Kidney (tissue), 14 donors: ENCODE results near the gene BMF. TPM values are rescaled to one million over a fixed set of nuclear protein-coding genes. Genes with fewer than 3 reads are reported as not detected.

Experiments used
- DNase-seq, 5 donors: peaks; one replicate each; pipeline ENCODE4 v3.0.0-alpha.2; 2013 to 2020
- FAIRE-seq: peaks from 2 replicates; lab custom pipeline; 2012; peaks lifted over from hg19 to GRCh38; lab: Jason Lieb, UNC
- H3K27ac ChIP-seq, 2 donors: one replicate each; pipeline ENCODE4 v1.7.0; 2013; ENCODE audit warnings: low read depth in 2 of 2, low read length in 2 of 2, inconsistent platforms in 1 of 2
- H3K27me3 ChIP-seq: one replicate; pipeline ENCODE4 v1.7.1; 2013; ENCODE audit warnings: low read length, inconsistent platforms; ENCODE audit not compliant: control insufficient read depth, insufficient read depth
- H3K36me3 ChIP-seq, 3 donors: one replicate each; pipeline versions ENCODE4 v1.7.0 to v1.7.1; 2013; ENCODE audit warnings: low read length in 3 of 3, control low read depth in 1 of 3, inconsistent platforms in 1 of 3; ENCODE audit not compliant: insufficient read depth in 3 of 3, control insufficient read depth in 2 of 3
- H3K4me1 ChIP-seq, 3 donors: one replicate each; pipeline versions ENCODE4 v1.7.0 to v1.7.1; 2013; ENCODE audit warnings: low read length in 3 of 3, inconsistent platforms in 1 of 3, low read depth in 1 of 3; ENCODE audit not compliant: control insufficient read depth in 2 of 3, insufficient read depth in 2 of 3
- H3K4me3 ChIP-seq, 3 donors: one replicate each; pipeline versions ENCODE4 v1.7.0 to v1.8.1; 2013; ENCODE audit warnings: low read length in 3 of 3, control low read depth in 1 of 3, inconsistent platforms in 1 of 3
- H3K9ac ChIP-seq, 3 donors: one replicate each; pipeline versions ENCODE4 v1.7.0 to v1.7.1; 2013; ENCODE audit warnings: low read length in 3 of 3, control low read depth in 1 of 3, inconsistent platforms in 1 of 3
- H3K9me3 ChIP-seq, 3 donors: one replicate each; pipeline versions ENCODE4 v1.7.0 to v1.7.1; 2013; ENCODE audit warnings: low read length in 3 of 3, control low read depth in 1 of 3, inconsistent platforms in 1 of 3; ENCODE audit not compliant: control insufficient read depth in 2 of 3, insufficient read depth in 1 of 3
- intact Hi-C: fragments of 100-400 bp; cut with DNase I; formaldehyde crosslinking; loops from one replicate; pipeline ENCODE4 v1.11.1; 2022
- polyA plus RNA-seq: library from polyadenylated mRNA; stranded (reverse); fragments of 350-450 nt; fragmentation: Illumina TruSeq; extraction: RNeasy Lipid Tissue Mini Kit (QIAGEN cat#74804); gene quantifications from one replicate; pipeline ENCODE4 v1.2.3, GENCODE V29; 2014; ENCODE audit warnings: low read depth, low replicate concordance; ENCODE audit not compliant: insufficient read depth
- total RNA-seq: library from RNA; stranded (reverse); fragmentation: NEBNext Ultra II Directional; extraction: Animal tissue kit (Norgen Biotek cat#: 25700); gene quantifications from one replicate; pipeline ENCODE4 v1.2.1, GENCODE V29; 2021
- TF ChIP-seq, protein P1 (sequence below): IDR thresholded peaks from 3 replicates; pipeline ENCODE4 v1.5.1; 2012; ENCODE audit warnings: mild to moderate bottlenecking, moderate library complexity, borderline replicate concordance; ENCODE audit not compliant: insufficient read depth; ENCODE audit errors: extremely low read depth
- donor health status: control.
- donor health status: control.
- donor health status: control.
- donor health status: control.
- donor health status: control.
- donor health status: DM: yes; HTN: yes; CAD: no.
- donor health status: Normal renal cell carcinoma (clear cell type).

BMF gene
- total and polyA plus RNA-seq, 2 donors from 2014 or later: 3.6 to 19.7 TPM

DNA sequence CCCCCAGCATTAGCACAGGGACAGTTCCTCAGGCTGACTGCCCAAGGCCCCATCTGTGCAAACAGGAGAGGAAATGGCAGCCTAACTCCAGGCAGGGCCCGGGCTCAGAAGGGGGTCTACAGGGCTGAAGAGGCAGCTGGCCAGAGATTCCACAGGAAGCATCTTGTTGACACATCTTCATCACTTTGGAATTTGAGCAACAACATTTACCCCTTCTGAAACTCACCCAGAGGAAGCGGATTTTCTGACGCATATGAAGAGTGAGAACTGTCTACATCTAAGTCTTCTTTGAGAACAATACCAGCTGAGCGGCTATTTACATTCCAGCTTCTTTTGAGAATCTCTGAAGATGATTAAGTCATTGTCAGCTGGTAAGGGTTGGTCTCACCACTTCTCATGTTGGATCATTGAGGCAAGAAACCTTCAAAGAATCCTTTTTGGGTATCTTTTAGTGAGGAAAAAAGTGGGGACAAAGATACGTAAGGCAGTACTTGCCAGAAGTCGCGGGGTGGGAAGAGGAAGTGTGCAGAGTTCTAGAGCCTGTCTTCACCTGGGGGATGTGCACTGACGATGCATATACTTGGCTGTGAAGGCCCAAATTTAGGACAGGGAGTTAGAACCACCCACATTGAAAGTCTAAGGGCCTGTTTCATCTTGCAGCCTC lies 44.3 kb downstream of the BMF start:
- DNase-seq (no peak), FAIRE-seq (no peak)
- intact Hi-C loops: no loop called here
- Histone ChIP-seq H3K27me3 (no peaks in the 10 kb centered on the region), H3K4me1 (peaks cover 0 to 5% (median 2%) of the 10 kb centered on the region in 3 donors), H3K9me3 (no peaks in the 10 kb centered on the region), H3K27ac (no peak overlapping the region), H3K9ac (no peak overlapping the region), H3K36me3 (no peaks in the 10 kb centered on the region), H3K4me3 (no peak overlapping the region)
- TF ChIP-seq, protein P1, sequence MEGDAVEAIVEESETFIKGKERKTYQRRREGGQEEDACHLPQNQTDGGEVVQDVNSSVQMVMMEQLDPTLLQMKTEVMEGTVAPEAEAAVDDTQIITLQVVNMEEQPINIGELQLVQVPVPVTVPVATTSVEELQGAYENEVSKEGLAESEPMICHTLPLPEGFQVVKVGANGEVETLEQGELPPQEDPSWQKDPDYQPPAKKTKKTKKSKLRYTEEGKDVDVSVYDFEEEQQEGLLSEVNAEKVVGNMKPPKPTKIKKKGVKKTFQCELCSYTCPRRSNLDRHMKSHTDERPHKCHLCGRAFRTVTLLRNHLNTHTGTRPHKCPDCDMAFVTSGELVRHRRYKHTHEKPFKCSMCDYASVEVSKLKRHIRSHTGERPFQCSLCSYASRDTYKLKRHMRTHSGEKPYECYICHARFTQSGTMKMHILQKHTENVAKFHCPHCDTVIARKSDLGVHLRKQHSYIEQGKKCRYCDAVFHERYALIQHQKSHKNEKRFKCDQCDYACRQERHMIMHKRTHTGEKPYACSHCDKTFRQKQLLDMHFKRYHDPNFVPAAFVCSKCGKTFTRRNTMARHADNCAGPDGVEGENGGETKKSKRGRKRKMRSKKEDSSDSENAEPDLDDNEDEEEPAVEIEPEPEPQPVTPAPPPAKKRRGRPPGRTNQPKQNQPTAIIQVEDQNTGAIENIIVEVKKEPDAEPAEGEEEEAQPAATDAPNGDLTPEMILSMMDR: no peak

DNA sequence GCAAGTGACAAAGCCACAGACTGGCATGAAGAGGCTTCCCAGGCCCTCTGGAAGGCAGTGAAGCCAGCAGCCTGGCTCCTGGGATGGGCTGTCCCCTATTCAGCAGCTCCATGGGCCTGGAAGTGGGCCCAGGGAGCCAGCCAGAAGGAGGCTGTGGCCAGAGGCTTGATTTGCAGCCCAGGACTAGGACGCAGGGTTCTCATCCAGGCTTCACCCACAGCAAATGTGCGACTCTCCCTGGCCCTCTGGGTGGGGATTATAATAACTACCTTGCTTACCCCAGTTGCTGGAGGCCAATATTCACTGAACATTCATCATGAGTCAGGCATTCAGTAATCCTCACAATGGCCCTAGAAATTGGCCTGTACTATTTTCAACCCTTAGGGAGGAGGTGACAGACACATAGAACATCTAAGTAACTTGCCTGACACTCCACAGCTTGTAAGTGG lies 45.1 kb downstream of the BMF start:
- FAIRE-seq: no peak
- Histone ChIP-seq H3K4me1 (peaks cover 0 to 3% (median 0%) of the 10 kb centered on the region in 3 donors), H3K9me3 (no peaks in the 10 kb centered on the region), H3K27me3 (no peaks in the 10 kb centered on the region), H3K9ac (no peak overlapping the region), H3K27ac (no peak overlapping the region), H3K36me3 (no peaks in the 10 kb centered on the region), H3K4me3 (no peak overlapping the region)
- intact Hi-C loops: no loop called here
- no peak for DNase-seq
- TF ChIP-seq, protein P1: no peak

DNA sequence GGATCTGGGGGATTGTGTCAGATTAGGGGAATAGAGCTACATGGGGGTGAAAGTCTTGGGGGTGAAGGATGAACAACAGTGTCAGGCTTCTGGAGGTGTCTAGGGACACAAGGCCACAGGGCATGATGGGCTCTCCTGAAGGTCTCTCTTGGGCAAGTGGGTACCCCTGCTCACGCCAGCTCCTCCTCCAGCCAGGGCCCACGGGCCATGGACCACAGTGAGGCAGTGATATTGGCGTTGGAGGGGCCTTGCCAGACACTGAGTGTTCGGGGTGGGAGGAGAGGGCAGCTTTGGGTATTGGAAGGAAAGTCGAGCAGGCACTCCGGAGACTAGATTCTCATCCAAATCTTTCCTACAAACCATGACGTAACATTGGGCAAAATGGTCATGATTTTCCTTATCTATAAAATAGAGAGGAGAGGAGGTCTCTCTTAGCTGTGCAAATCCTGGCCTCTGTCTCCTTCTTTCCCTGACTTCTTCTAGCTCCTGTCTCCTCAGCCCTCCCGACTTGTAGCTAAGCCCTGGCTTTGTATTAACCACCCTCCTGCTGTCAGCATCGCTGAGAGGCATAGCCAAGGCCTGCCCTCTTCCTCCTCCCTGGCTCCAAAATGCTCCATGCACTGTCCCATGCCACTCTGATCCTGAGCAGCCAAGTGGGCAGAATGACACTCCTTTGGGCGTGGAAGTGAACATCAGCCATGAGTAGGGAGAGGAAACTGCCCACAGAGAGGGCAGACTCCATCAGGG lies 45.7 kb downstream of the BMF start:
- intact Hi-C loops: no loop called here
- no peak for DNase-seq

More for the DNA sequence above, 45.7 kb downstream of the BMF start:
- no peaks in the 10 kb centered on the region for H3K4me1 ChIP-seq
- no peak overlapping the region for H3K27ac ChIP-seq
- H3K27me3 ChIP-seq: no peaks in the 10 kb centered on the region
- no peaks in the 10 kb centered on the region for H3K9me3 ChIP-seq
- H3K9ac ChIP-seq: no peak overlapping the region
- TF ChIP-seq, protein P1: no peak
- H3K4me3 ChIP-seq: no peak overlapping the region
- H3K36me3 ChIP-seq: no peaks in the 10 kb centered on the region
- FAIRE-seq: no peak
